Skin epidermis (tissue), 12 donors: Measurements from ENCODE around the gene SPEG.
A peak's percentile ranks its signal among the peaks of the same experiment; 100 is the strongest.
"Not testable (repeated sequence)": the region's sequence is repeated elsewhere in the genome, so short reads cannot be mapped to it uniquely, and the experiment has no call there.

Experiments used
- H3K27ac ChIP-seq, 21 experiments: fragments of 200-600 bp; sonication (generic) in 11 of 21; one replicate each; pipeline ENCODE4 v1.5.0; 2020; ENCODE audit warnings: mild to moderate bottlenecking in 3 of 21, inconsistent platforms in 2 of 21, moderate library complexity in 2 of 21
- H3K4me3 ChIP-seq, 7 experiments: fragments of 200-600 bp; sonication (generic) in 2 of 7; one replicate each; pipeline ENCODE4 v1.5.0; 2020; ENCODE audit warnings: inconsistent platforms in 2 of 7, mild to moderate bottlenecking in 2 of 7, moderate library complexity in 1 of 7

SPEG gene

GRCh38 chr2:219434718-219435525, at the start of gene SPEG:
Gene SPEG, plus strand, starts transcription at chr2:219434843. Its CDS starts 135 bp downstream, at chr2:219434978.
- peak within 1 kb of the TSS in 1 of 21 experiments; percentile 31 for H3K27ac ChIP-seq
- H3K4me3 ChIP-seq = no peak within 1 kb of the TSS

GRCh38 chr2:219384859-219385258, 49.8 kb upstream of the SPEG start:
- Histone ChIP-seq H3K4me3 (no peak overlapping the region), H3K27ac (no peak overlapping the region)

GRCh38 chr2:219385958-219386520, 48.6 kb upstream of the SPEG start:
- Histone ChIP-seq H3K27ac (peak overlapping the region in 1 of 21 experiments; percentile 89), H3K4me3 (no peak overlapping the region)

GRCh38 chr2:219386532-219387280, 47.9 kb upstream of the SPEG start:
- Histone ChIP-seq H3K27ac (peak overlapping the region; percentile 77 to 96 (median 89)), H3K4me3 (peak overlapping the region; percentile 61 to 90 (median 80))

- Histone ChIP-seq H3K27ac (peak within 1 kb of the TSS; percentile 77 to 96 (median 89)), H3K4me3 (peak within 1 kb of the TSS; percentile 61 to 90 (median 80))
Measured at GRCh38 chr2:219387306-219388120, 47.1 kb upstream of the SPEG start, which contains the start of gene DNPEP. Gene DNPEP, minus strand, starts transcription at chr2:219387912. Its CDS starts 118 bp downstream, at chr2:219387794.

GRCh38 chr2:219388121-219388906, 46.3 kb upstream of the SPEG start:
- Histone ChIP-seq H3K27ac (peak overlapping the region in 18 of 21 experiments; percentile 50 to 96 (median 89)), H3K4me3 (peak overlapping the region in 6 of 7 experiments; percentile 61 to 90 (median 78))

GRCh38 chr2:219388907-219389156, 45.8 kb upstream of the SPEG start:
- Histone ChIP-seq H3K4me3 (peak overlapping the region in 5 of 7 experiments; percentile 61 to 90 (median 80)), H3K27ac (peak overlapping the region in 17 of 21 experiments; percentile 59 to 96 (median 89))

- Histone ChIP-seq H3K4me3 (no peak overlapping the region), H3K27ac (no peak overlapping the region)
Measured at GRCh38 chr2:219392754-219393153, 41.9 kb upstream of the SPEG start.

- H3K27ac ChIP-seq, H3K4me3 ChIP-seq: not testable (repeated sequence)
Measured at GRCh38 chr2:219395056-219395455, 39.6 kb upstream of the SPEG start.

GRCh38 chr2:219395609-219396008, 39.0 kb upstream of the SPEG start:
- Histone ChIP-seq H3K4me3 (no peak overlapping the region), H3K27ac (no peak overlapping the region)

GRCh38 chr2:219396863-219397457, 37.7 kb upstream of the SPEG start:
- no peak overlapping the region for H3K27ac ChIP-seq

GRCh38 chr2:219398721-219399363, 35.8 kb upstream of the SPEG start:
- no peak overlapping the region for H3K4me3 ChIP-seq
- H3K27ac ChIP-seq = no peak overlapping the region

More at GRCh38 chr2:219396863-219397457, 37.7 kb upstream of the SPEG start:
- H3K4me3 ChIP-seq = no peak overlapping the region

- Histone ChIP-seq H3K4me3 (no peak overlapping the region), H3K27ac (no peak overlapping the region)
Measured at GRCh38 chr2:219399716-219400478, 34.7 kb upstream of the SPEG start.

- no peak overlapping the region for H3K27ac ChIP-seq
- no peak overlapping the region for H3K4me3 ChIP-seq
Measured at GRCh38 chr2:219400562-219400961, 34.1 kb upstream of the SPEG start.

- Histone ChIP-seq H3K4me3 (no peak overlapping the region), H3K27ac (no peak overlapping the region)
Measured at GRCh38 chr2:219401606-219402005, 33.0 kb upstream of the SPEG start.

GRCh38 chr2:219402665-219403515, 31.8 kb upstream of the SPEG start:
- Histone ChIP-seq H3K4me3 (no peak overlapping the region), H3K27ac (no peak overlapping the region)
